SK-N-SH (cell line): ENCODE measurements around the gene KLC4. TPM values are rescaled to one million over a fixed set of nuclear protein-coding genes. Genes with fewer than 3 reads are reported as not detected.

Source experiments
- CTCF ChIA-PET: fragments of 300-600, 350-600 bp; formaldehyde crosslinking; extraction: SDS; loops from one replicate; lab custom pipeline; 2021; lab: Yijun Ruan, JAX
- POLR2A ChIA-PET: fragments of 350-600 bp; sonication (Branson Sonifier 250); formaldehyde crosslinking; extraction: SDS; loops from one replicate; lab custom pipeline; 2020; ENCODE audit warnings: antibody characterized with exemption, inconsistent platforms; lab: Yijun Ruan, JAX
- DNase-seq: peaks from one replicate; pipeline ENCODE4 v3.0.0; 2012
- H2AFZ ChIP-seq: fragments of 200-600 bp; sonication (generic); 2 replicates; pipeline ENCODE4 v1.8.1; 2016; ENCODE audit warnings: antibody characterized with exemption, mild to moderate bottlenecking, low read depth
- H3F3A ChIP-seq: fragments of 200-600 bp; sonication (generic); replicated peaks from 2 replicates; pipeline ENCODE3; 2016; ENCODE audit warnings: antibody characterized with exemption, mild to moderate bottlenecking; ENCODE audit not compliant: insufficient read depth
- H3K27ac ChIP-seq, 2 experiments: fragments of 200-500 bp in 1 of 2; fragments of 200-600 bp in 1 of 2; sonication (Bioruptor generic) in 1 of 2; sonication (generic), shearing (Covaris generic) in 1 of 2; 2 replicates each; pipeline versions ENCODE4 v1.5.1 to v1.6.1; 2014 to 2016; ENCODE audit warnings: low read depth in 2 of 2, inconsistent platforms in 1 of 2, low read length in 1 of 2, mild to moderate bottlenecking in 1 of 2, mixed read lengths in 1 of 2
- H3K27me3 ChIP-seq: fragments of 200-600 bp; sonication (generic), shearing (Covaris generic); 2 replicates; pipeline ENCODE4 v1.6.1; 2016; ENCODE audit warnings: mixed run types; ENCODE audit not compliant: insufficient read depth
- H3K36me3 ChIP-seq, 2 experiments: fragments of 200-500 bp in 1 of 2; fragments of 200-600 bp in 1 of 2; sonication (Bioruptor generic) in 1 of 2; sonication (generic) in 1 of 2; replicated peaks in 1 of 2; 2 replicates each; pipeline versions ENCODE3 to v1.5.1; 2014 to 2016; ENCODE audit warnings: low read length in 1 of 2, mild to moderate bottlenecking in 1 of 2; ENCODE audit not compliant: insufficient read depth in 2 of 2, control insufficient read depth in 1 of 2
- H3K4me1 ChIP-seq, 2 experiments: fragments of 200-500 bp in 1 of 2; fragments of 200-600 bp in 1 of 2; sonication (Bioruptor generic) in 1 of 2; sonication (generic), shearing (Covaris generic) in 1 of 2; 2 replicates each; pipeline versions ENCODE4 v1.5.1 to v1.6.1; 2014 to 2016; ENCODE audit warnings: low read depth in 1 of 2, low read length in 1 of 2, mixed run types in 1 of 2; ENCODE audit not compliant: insufficient read depth in 2 of 2, control insufficient read depth in 1 of 2
- H3K4me2 ChIP-seq: fragments of 200-600 bp; sonication (generic), shearing (Covaris generic); 2 replicates; pipeline ENCODE4 v1.6.1; 2017; ENCODE audit warnings: mixed run types
- H3K4me3 ChIP-seq, 2 experiments: fragments of 200-500 bp in 1 of 2; fragments of 200-600 bp in 1 of 2; sonication (Bioruptor generic) in 1 of 2; sonication (generic), shearing (Covaris generic) in 1 of 2; 2 replicates each; pipeline versions ENCODE4 v1.5.1 to v1.8.1; 2014 to 2016; ENCODE audit warnings: low read depth in 2 of 2, inconsistent platforms in 1 of 2, low read length in 1 of 2, mild to moderate bottlenecking in 1 of 2, mixed read lengths in 1 of 2, moderate library complexity in 1 of 2
- H3K79me2 ChIP-seq: fragments of 200-600 bp; sonication (generic); 2 replicates; pipeline ENCODE4 v1.8.1; 2017; ENCODE audit warnings: mild to moderate bottlenecking; ENCODE audit not compliant: insufficient read depth
- H3K9ac ChIP-seq: fragments of 200-600 bp; sonication (generic); 2 replicates; pipeline ENCODE4 v1.6.1; 2017; ENCODE audit warnings: mixed run types
- H3K9me2 ChIP-seq: fragments of 200-600 bp; sonication (generic); 2 replicates; pipeline ENCODE4 v1.6.1; 2017; ENCODE audit warnings: mixed run types
- H3K9me3 ChIP-seq: fragments of 200-600 bp; sonication (generic); 2 replicates; pipeline ENCODE4 v1.6.1; 2017; ENCODE audit warnings: mixed run types, mild to moderate bottlenecking, moderate library complexity
- H4K20me1 ChIP-seq: fragments of 200-600 bp; sonication (generic); 2 replicates; pipeline ENCODE4 v1.6.1; 2017; ENCODE audit warnings: mild to moderate bottlenecking, mixed run types; ENCODE audit not compliant: insufficient read depth
- ELF1 ChIP-seq: IDR thresholded peaks from 2 replicates; pipeline ENCODE4 v1.4.0; 2012
- FOSL2 ChIP-seq: IDR thresholded peaks from 2 replicates; pipeline ENCODE4 v1.4.0; 2012; ENCODE audit warnings: low read depth, mild to moderate bottlenecking, moderate library complexity, borderline replicate concordance
- FOXJ3 ChIP-seq: sonication (generic); formaldehyde crosslinking; IDR thresholded peaks from 2 replicates; pipeline ENCODE4 v1.5.1; 2020; ENCODE audit warnings: mild to moderate bottlenecking, missing genetic modification reagents
- FOXM1 ChIP-seq: IDR thresholded peaks from 2 replicates; pipeline ENCODE4 v1.4.0; 2012; ENCODE audit warnings: low read depth, mild to moderate bottlenecking
- GATA2 ChIP-seq: sonication (generic); formaldehyde crosslinking; IDR thresholded peaks from 2 replicates; pipeline ENCODE4 v1.5.0; 2020; ENCODE audit warnings: mild to moderate bottlenecking, missing genetic modification reagents
- JUND ChIP-seq: IDR thresholded peaks from 2 replicates; pipeline ENCODE4 v1.4.0; 2012
- MEF2A ChIP-seq: IDR thresholded peaks from 2 replicates; pipeline ENCODE4 v1.4.0; 2012; ENCODE audit warnings: low read depth, borderline replicate concordance
- MXI1 ChIP-seq: IDR thresholded peaks from 2 replicates; pipeline ENCODE4 v1.6.1; 2012; ENCODE audit warnings: mild to moderate bottlenecking, low read depth, low read length, improper control_type of control experiment
- NFIC ChIP-seq: IDR thresholded peaks from 2 replicates; pipeline ENCODE4 v1.4.0; 2012; ENCODE audit warnings: borderline replicate concordance
- NRF1 ChIP-seq: IDR thresholded peaks from 2 replicates; pipeline ENCODE4 v1.6.1; 2012; ENCODE audit warnings: low read depth, mild to moderate bottlenecking, low read length
- POLR2AphosphoS5 ChIP-seq: IDR thresholded peaks from 2 replicates; pipeline ENCODE4 v1.6.1; 2012; ENCODE audit warnings: low read depth, low read length
- RCOR1 ChIP-seq: fragments of 150-350 bp; IDR thresholded peaks from 2 replicates; pipeline ENCODE4 v1.6.1; 2017; ENCODE audit warnings: antibody characterized with exemption, low read length
- SMC3 ChIP-seq: IDR thresholded peaks from 2 replicates; pipeline ENCODE4 v1.6.1; 2012; ENCODE audit warnings: low read depth, low read length, improper control_type of control experiment
- WGBS: methylation state at CpG from one replicate; pipeline ENCODE4 v1.1.6; 2017; ENCODE audit warnings: low lambda C conversion rate; 5-methylcytosine and 5-hydroxymethylcytosine counted together
- polyA plus RNA-seq, 3 experiments: library from polyadenylated mRNA; depleted of rRNA; stranded (reverse); fragments of >200 nt; gene quantifications; 2 replicates each; pipeline ENCODE4 v1.2.3, GENCODE V29; 2012
- TF ChIP-seq, protein P1 (sequence below): fragments of 150-350 bp; IDR thresholded peaks from 2 replicates; pipeline ENCODE4 v1.6.1; 2017; ENCODE audit warnings: antibody characterized with exemption, low read length, low read depth, borderline replicate concordance
- TF ChIP-seq, protein P2 (sequence below): IDR thresholded peaks from 2 replicates; pipeline ENCODE4 v1.6.1; 2012; ENCODE audit warnings: mild to moderate bottlenecking, low read depth, low read length, moderate library complexity

Gene KLC4
- polyA plus RNA-seq, 1 of the 3 experiments (the other 2 are of a cell fraction): 17.5 TPM

GRCh38 chr6:43032326-43032725, 27.1 kb upstream of the KLC4 start (continued):
- no peak for TF ChIP-seq GATA2 (CRISPR knock-in tag)
- TF ChIP-seq NRF1: no peak

GRCh38 chr6:43033496-43034189, 25.8 kb upstream of the KLC4 start:
- ChIA-PET CTCF (interaction anchor here (0.6 to 1.0 kb wide), 2 partner anchors 11 to 110 kb away, joined by 3 read pairs; no protein-coding TSS in a partner anchor), POLR2A (interaction anchor here (0.8 to 1.5 kb wide), 3 partner anchors 13 to 21 kb away, joined by 3 to 5 read pairs (median 4); partner anchors contain the start of gene CUL7)
- no peak overlapping the region for H2AFZ ChIP-seq
- no peak overlapping the region for H3K27ac ChIP-seq
- no peak overlapping the region for H3K4me2 ChIP-seq
- WGBS: 97% methylated on average over 2 of the region's 2 CpGs
- H3K9me2 ChIP-seq: no peaks in the 10 kb centered on the region
- H3F3A ChIP-seq: peaks cover 29% of the 10 kb centered on the region
- no peaks in the 10 kb centered on the region for H3K9me3 ChIP-seq
- H3K27me3 ChIP-seq: no peaks in the 10 kb centered on the region
- no peak overlapping the region for H3K9ac ChIP-seq
- peaks cover 41 to 45% of the 10 kb centered on the region in 2 experiments for H3K36me3 ChIP-seq
- H3K4me1 ChIP-seq: no peaks in the 10 kb centered on the region
- H3K4me3 ChIP-seq: no peak overlapping the region
- H4K20me1 ChIP-seq: no peaks in the 10 kb centered on the region
- DNase-seq: no peak
- TF ChIP-seq MEF2A: no peak
- no peaks in the 10 kb centered on the region for H3K79me2 ChIP-seq

DNA sequence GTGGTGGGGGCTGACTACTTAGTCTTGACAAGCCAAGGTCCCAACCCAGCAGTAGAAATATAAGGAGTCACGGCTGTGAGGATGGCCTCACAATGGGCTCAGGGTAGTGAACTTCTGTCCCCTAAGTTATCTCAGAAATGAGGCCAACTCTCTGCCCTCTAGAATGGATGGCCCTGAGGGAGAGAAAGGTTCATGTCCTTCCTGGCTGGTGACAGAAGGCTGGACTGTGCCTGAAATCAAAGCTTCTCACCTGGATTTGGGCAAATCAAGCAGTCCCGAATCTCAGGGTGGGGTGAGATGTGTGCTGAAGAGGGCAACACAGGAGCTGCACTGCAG, 25.3 kb upstream of the KLC4 start:
- no peak overlapping the region for H3K4me2 ChIP-seq
- no peak overlapping the region for H3K9ac ChIP-seq
- no peaks in the 10 kb centered on the region for H4K20me1 ChIP-seq
- ChIA-PET POLR2A (interaction anchor here (1.0 to 1.5 kb wide), 2 partner anchors 20 kb away, joined by 4 to 5 read pairs; partner anchors contain the start of gene CUL7), CTCF (interaction anchor here (1.0 kb wide), 1 partner anchor 11 kb away, joined by 3 read pairs; no protein-coding TSS in a partner anchor)
- H3K9me3 ChIP-seq: no peaks in the 10 kb centered on the region
- TF ChIP-seq FOXM1 (no peak), FOXJ3 (CRISPR knock-in tag) (no peak), POLR2AphosphoS5 (no peak), RCOR1 (no peak), NFIC (no peak), MEF2A (no peak), ELF1 (no peak), FOSL2 (no peak), MXI1 (no peak), JUND (no peak), SMC3 (no peak)
- TF ChIP-seq, protein P1, sequence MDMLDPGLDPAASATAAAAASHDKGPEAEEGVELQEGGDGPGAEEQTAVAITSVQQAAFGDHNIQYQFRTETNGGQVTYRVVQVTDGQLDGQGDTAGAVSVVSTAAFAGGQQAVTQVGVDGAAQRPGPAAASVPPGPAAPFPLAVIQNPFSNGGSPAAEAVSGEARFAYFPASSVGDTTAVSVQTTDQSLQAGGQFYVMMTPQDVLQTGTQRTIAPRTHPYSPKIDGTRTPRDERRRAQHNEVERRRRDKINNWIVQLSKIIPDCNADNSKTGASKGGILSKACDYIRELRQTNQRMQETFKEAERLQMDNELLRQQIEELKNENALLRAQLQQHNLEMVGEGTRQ: no peak
- TF ChIP-seq, protein P2, sequence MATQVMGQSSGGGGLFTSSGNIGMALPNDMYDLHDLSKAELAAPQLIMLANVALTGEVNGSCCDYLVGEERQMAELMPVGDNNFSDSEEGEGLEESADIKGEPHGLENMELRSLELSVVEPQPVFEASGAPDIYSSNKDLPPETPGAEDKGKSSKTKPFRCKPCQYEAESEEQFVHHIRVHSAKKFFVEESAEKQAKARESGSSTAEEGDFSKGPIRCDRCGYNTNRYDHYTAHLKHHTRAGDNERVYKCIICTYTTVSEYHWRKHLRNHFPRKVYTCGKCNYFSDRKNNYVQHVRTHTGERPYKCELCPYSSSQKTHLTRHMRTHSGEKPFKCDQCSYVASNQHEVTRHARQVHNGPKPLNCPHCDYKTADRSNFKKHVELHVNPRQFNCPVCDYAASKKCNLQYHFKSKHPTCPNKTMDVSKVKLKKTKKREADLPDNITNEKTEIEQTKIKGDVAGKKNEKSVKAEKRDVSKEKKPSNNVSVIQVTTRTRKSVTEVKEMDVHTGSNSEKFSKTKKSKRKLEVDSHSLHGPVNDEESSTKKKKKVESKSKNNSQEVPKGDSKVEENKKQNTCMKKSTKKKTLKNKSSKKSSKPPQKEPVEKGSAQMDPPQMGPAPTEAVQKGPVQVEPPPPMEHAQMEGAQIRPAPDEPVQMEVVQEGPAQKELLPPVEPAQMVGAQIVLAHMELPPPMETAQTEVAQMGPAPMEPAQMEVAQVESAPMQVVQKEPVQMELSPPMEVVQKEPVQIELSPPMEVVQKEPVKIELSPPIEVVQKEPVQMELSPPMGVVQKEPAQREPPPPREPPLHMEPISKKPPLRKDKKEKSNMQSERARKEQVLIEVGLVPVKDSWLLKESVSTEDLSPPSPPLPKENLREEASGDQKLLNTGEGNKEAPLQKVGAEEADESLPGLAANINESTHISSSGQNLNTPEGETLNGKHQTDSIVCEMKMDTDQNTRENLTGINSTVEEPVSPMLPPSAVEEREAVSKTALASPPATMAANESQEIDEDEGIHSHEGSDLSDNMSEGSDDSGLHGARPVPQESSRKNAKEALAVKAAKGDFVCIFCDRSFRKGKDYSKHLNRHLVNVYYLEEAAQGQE: no peak
- 100% methylated on average over 2 of the region's 2 CpGs for WGBS
- DNase-seq: no peak
- H3K4me3 ChIP-seq: no peak overlapping the region
- H3K9me2 ChIP-seq: no peaks in the 10 kb centered on the region
- no peak overlapping the region for H3K27ac ChIP-seq
- peaks cover 26% of the 10 kb centered on the region for H3F3A ChIP-seq
- H2AFZ ChIP-seq: no peak overlapping the region
- peaks cover 42 to 43% of the 10 kb centered on the region in 2 experiments for H3K36me3 ChIP-seq
- H3K4me1 ChIP-seq: no peaks in the 10 kb centered on the region
- no peaks in the 10 kb centered on the region for H3K79me2 ChIP-seq
- no peaks in the 10 kb centered on the region for H3K27me3 ChIP-seq
